HFFc6 (cell line): Measurements from ENCODE around the gene CD63. TPM values are rescaled to one million over a fixed set of nuclear protein-coding genes. Genes with fewer than 3 reads are reported as not detected.

Experiments used
- DNase-seq: peaks from one replicate; pipeline ENCODE4 v3.0.0-alpha.2; 2018
- H3K27ac Mint-ChIP-seq: 2 replicates; pipeline ENCODE4 v1.8.0; 2020; ENCODE audit warnings: mild to moderate bottlenecking, mixed read lengths
- H3K27me3 Mint-ChIP-seq: 2 replicates; pipeline ENCODE4 v1.8.0; 2021; ENCODE audit warnings: mild to moderate bottlenecking, moderate library complexity, mixed read lengths; ENCODE audit not compliant: insufficient read depth
- H3K36me3 Mint-ChIP-seq: 2 replicates; pipeline ENCODE4 v1.8.0; 2021; ENCODE audit warnings: low read depth, mixed read lengths
- H3K4me1 Mint-ChIP-seq: 2 replicates; pipeline ENCODE4 v1.8.0; 2020; ENCODE audit warnings: low read depth, mixed read lengths
- H3K4me3 Mint-ChIP-seq: 2 replicates; pipeline ENCODE4 v1.8.0; 2020; ENCODE audit warnings: mild to moderate bottlenecking, moderate library complexity, mixed read lengths
- H3K9me3 Mint-ChIP-seq: 2 replicates; pipeline ENCODE4 v1.8.0; 2020; ENCODE audit warnings: mild to moderate bottlenecking, mixed read lengths
- total RNA-seq, 6 experiments: library from RNA; stranded (reverse); fragmentation: NEBNext Ultra II Directional; extraction: Animal tissue kit (Norgen Biotek cat#: 25700); gene quantifications; 2 replicates in 1 of 6; 3 replicates in 5 of 6; pipeline ENCODE4 v1.2.3, GENCODE V29; 2021
- TF ChIP-seq, protein P1 (sequence below): fragments of 200-600 bp; sonication (generic); IDR thresholded peaks from 2 replicates; pipeline ENCODE4 v1.5.0; 2021; ENCODE audit warnings: antibody characterized with exemption, mild to moderate bottlenecking

CD63 gene
- total RNA-seq, 6 experiments from 2014 or later: 1,860 to 2,483 (median 2,072) TPM

DNA sequence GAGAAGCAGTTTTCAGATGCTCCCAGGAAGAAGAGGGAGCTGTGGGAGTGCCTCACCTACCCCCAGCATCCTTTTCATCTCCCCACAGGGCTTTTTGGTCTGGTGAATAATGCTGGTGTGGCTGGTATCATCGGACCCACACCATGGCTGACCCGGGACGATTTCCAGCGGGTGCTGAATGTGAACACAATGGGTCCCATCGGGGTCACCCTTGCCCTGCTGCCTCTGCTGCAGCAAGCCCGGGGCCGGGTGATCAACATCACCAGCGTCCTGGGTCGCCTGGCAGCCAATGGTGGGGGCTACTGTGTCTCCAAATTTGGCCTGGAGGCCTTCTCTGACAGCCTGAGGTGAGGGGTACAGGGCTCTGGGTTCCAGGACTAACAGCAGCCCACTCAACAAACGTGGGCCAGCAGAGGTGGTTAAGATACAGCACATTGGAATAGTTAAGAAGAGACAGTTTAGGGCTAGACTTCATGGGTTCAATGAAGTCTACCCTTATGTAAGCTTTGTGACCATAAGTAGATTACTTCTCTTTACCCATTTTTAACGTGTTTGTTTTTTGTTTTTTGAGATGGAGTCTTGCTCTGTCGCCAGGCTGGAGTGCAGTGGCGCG lies 7.1 kb downstream of the CD63 start:
- Mint-ChIP-seq H3K9me3 (no peaks in the 10 kb centered on the region), H3K27me3 (peaks cover 13% of the 10 kb centered on the region), H3K27ac (peak overlapping the region; percentile 90), H3K4me1 (peaks cover 91% of the 10 kb centered on the region), H3K4me3 (peak overlapping the region; percentile 60; the same call in 1 of the 2 replicates), H3K36me3 (peaks cover 32% of the 10 kb centered on the region)
- DNase-seq: no peak
- TF ChIP-seq, protein P1, sequence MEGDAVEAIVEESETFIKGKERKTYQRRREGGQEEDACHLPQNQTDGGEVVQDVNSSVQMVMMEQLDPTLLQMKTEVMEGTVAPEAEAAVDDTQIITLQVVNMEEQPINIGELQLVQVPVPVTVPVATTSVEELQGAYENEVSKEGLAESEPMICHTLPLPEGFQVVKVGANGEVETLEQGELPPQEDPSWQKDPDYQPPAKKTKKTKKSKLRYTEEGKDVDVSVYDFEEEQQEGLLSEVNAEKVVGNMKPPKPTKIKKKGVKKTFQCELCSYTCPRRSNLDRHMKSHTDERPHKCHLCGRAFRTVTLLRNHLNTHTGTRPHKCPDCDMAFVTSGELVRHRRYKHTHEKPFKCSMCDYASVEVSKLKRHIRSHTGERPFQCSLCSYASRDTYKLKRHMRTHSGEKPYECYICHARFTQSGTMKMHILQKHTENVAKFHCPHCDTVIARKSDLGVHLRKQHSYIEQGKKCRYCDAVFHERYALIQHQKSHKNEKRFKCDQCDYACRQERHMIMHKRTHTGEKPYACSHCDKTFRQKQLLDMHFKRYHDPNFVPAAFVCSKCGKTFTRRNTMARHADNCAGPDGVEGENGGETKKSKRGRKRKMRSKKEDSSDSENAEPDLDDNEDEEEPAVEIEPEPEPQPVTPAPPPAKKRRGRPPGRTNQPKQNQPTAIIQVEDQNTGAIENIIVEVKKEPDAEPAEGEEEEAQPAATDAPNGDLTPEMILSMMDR: no peak

DNA sequence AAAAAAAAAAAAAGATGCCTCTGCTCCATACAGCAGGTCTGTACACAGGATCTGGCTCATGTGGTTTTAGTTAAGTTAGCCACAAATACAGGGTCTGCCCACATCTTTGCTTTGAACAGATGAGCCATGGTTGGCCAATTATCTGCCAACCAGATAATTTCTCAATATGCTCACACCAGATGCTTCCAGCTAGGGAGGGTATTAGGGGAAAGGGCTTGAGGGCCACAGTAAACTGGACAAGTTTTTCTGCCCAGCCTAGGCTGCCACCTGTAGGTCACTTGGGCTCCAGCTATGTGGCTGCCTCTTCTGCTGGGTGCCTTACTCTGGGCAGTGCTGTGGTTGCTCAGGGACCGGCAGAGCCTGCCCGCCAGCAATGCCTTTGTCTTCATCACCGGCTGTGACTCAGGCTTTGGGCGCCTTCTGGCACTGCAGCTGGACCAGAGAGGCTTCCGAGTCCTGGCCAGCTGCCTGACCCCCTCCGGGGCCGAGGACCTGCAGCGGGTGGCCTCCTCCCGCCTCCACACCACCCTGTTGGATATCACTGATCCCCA lies 7.8 kb downstream of the CD63 start:
- TF ChIP-seq, protein P1: peak; percentile 80
- H3K4me1 Mint-ChIP-seq: peaks cover 88% of the 10 kb centered on the region
- peak; percentile 98 for DNase-seq
- peak overlapping the region; percentile 60 for H3K4me3 Mint-ChIP-seq
- H3K27me3 Mint-ChIP-seq: peaks cover 18% of the 10 kb centered on the region
- no peaks in the 10 kb centered on the region for H3K9me3 Mint-ChIP-seq
- peak overlapping the region; percentile 90 for H3K27ac Mint-ChIP-seq
- peaks cover 27% of the 10 kb centered on the region for H3K36me3 Mint-ChIP-seq

DNA sequence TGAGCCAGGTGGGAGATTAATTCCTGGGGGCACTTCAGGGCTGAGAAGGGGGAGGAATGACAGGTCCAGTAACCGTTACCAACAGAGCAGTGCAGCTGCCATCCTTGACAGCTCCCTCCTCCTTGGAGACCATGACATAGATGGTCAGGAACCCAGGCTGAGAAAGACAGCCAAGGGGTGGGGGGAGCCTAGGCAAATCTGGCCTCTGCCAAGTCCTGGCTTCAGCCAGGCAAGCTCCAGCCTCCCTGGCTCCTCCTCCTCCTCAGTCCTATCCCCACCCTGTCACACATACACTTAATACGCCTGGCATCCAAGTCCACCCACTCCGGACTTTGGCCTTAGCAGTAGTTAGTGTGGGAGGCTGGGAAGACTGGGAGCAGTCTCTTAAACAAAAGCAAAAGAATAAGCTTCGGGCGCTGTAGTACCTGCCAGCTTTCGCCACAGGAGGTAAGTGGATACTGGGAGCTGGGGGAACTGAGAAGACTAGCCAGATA lies 8.7 kb downstream of the CD63 start, which contains the start of gene RDH5:
Gene RDH5, plus strand, starts transcription at position 323 of the 494 bp plus-strand sequence. CDS start 792 bp downstream, outside the sequence.
- TF ChIP-seq, protein P1: no peak
- peak within 1 kb of the TSS; percentile 90 for H3K27ac Mint-ChIP-seq
- H3K36me3 Mint-ChIP-seq: peaks cover 18% of the 10 kb centered on the region
- peak; percentile 72 for DNase-seq
- peak within 1 kb of the TSS; percentile 60 for H3K4me3 Mint-ChIP-seq
- no peaks in the 10 kb centered on the region for H3K9me3 Mint-ChIP-seq
- peaks cover 87% of the 10 kb centered on the region for H3K4me1 Mint-ChIP-seq
- peaks cover 21% of the 10 kb centered on the region for H3K27me3 Mint-ChIP-seq

DNA sequence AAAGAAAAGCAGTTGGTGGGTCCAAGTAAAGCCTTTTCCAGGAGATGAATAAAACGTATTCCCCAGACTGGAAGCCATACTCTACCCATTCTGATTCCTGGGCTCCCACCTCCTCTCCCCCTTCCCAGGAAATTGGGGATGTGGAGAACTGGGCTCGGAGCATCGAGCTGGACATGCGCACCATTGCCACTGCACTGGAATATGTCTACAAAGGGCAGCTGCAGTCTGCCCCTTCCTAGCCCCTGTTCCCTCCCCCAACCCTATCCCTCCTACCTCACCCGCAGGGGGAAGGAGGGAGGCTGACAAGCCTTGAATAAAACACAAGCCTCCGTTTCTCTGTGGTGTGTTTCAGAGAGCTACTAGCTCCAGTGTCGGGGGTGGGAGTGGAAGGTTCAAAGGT lies 9.4 kb downstream of the CD63 start:
- TF ChIP-seq, protein P1: no peak
- Mint-ChIP-seq H3K4me1 (peaks cover 80% of the 10 kb centered on the region), H3K36me3 (peaks cover 11% of the 10 kb centered on the region), H3K27ac (peak overlapping the region; percentile 90), H3K27me3 (peaks cover 21% of the 10 kb centered on the region), H3K9me3 (no peaks in the 10 kb centered on the region), H3K4me3 (peak overlapping the region; percentile 60)
- no peak for DNase-seq

DNA sequence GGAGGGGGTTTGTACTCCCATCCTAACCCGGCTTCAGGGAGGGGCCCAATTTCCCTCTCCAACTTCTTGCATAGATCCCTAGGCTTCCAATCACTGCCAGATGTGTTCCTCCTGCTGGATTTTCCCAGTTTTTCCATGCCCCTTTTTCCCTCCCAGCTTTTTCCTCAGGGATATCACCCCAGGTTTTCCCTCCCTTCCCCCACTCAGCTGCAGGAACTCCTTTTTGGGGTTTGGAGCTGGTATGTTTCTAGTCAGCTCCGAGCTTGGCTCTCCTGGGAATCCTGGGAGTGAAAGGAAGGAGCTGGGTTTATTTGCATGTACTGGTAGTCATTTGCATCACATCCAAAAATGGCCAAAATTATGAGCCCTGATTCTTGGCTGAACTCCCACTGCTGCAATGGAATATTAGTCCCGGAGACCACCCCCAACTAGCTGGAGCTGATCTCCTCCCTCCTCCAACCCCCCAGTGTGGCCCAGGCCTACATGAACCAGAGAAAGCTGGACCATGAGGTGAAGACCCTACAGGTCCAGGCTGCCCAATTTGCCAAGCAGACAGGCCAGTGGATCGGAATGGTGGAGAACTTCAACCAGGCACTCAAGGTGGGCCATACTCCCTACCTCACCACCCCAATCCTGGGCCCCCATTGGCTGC lies 10.1 kb downstream of the CD63 start:
- Mint-ChIP-seq H3K9me3 (no peaks in the 10 kb centered on the region), H3K27me3 (peaks cover 18% of the 10 kb centered on the region), H3K4me3 (peak overlapping the region; percentile 92), H3K36me3 (peaks cover 8% of the 10 kb centered on the region), H3K27ac (peak overlapping the region; percentile 90), H3K4me1 (peaks cover 80% of the 10 kb centered on the region)
- TF ChIP-seq, protein P1: no peak
- DNase-seq: no peak
